K562 (cell line): Measurements from ENCODE around the gene OPRD1. TPM values are rescaled to one million over a fixed set of nuclear protein-coding genes. Genes with fewer than 3 reads are reported as not detected.

Source experiments
- DACH1 ChIP-seq: fragments of 450-650 bp; IDR thresholded peaks from 2 replicates; pipeline ENCODE4 v1.6.1; 2018; ENCODE audit not compliant: partially characterized antibody
- JUNB ChIP-seq: fragments of 450-650 bp; formaldehyde crosslinking; conservative IDR thresholded peaks from 2 replicates; pipeline ENCODE4 v1.4.0; 2020; ENCODE audit warnings: mild to moderate bottlenecking
- KDM4B ChIP-seq, 2 experiments: fragments of 450-650 bp in 1 of 2; sonication (generic) in 1 of 2; IDR thresholded peaks; 2 replicates each; pipeline ENCODE4 v1.6.1; 2016 to 2017; ENCODE audit warnings: borderline replicate concordance in 2 of 2, antibody characterized with exemption in 1 of 2, low read depth in 1 of 2, mild to moderate bottlenecking in 1 of 2
- NR2C1 ChIP-seq, 2 experiments: fragments of 450-650 bp; IDR thresholded peaks; 2 replicates each; pipeline ENCODE4 v1.6.1; 2017; ENCODE audit warnings: mild to moderate bottlenecking in 2 of 2, antibody characterized with exemption in 1 of 2, inconsistent platforms in 1 of 2, missing compliant biosample characterization in 1 of 2, missing genetic modification characterization in 1 of 2
- PBX2 ChIP-seq, 2 experiments: IDR thresholded peaks in 1 of 2; conservative IDR thresholded peaks in 1 of 2; 2 replicates each; pipeline ENCODE4 v1.6.1; 2016; ENCODE audit warnings: low read depth in 2 of 2, mild to moderate bottlenecking in 1 of 2, missing compliant biosample characterization in 1 of 2, missing genetic modification characterization in 1 of 2, moderate library complexity in 1 of 2
- REST ChIP-seq, 2 experiments: fragments of 450-650 bp; formaldehyde crosslinking in 1 of 2; IDR thresholded peaks; 2 replicates each; pipeline versions ENCODE4 v1.4.0 to v1.6.1; 2014 to 2020; ENCODE audit warnings: mild to moderate bottlenecking in 2 of 2, borderline replicate concordance in 1 of 2, low read depth in 1 of 2
- TAF7 ChIP-seq: fragments of 450-650 bp; IDR thresholded peaks from 2 replicates; pipeline ENCODE4 v1.6.1; 2016; ENCODE audit warnings: missing genetic modification characterization, missing compliant biosample characterization
- ZNF561 ChIP-seq: fragments of 450-650 bp; formaldehyde crosslinking; conservative IDR thresholded peaks from 2 replicates; pipeline ENCODE4 v1.4.0; 2020; ENCODE audit warnings: mild to moderate bottlenecking, moderate library complexity
- ZNF766 ChIP-seq: fragments of 200-800 bp; sonication (Bioruptor generic); conservative IDR thresholded peaks from 2 replicates; pipeline ENCODE4 v1.6.1; 2016; ENCODE audit warnings: missing genetic modification characterization, missing compliant biosample characterization
- polyA plus RNA-seq, 8 experiments: library from polyadenylated mRNA; depleted of rRNA in 4 of 8; stranded (reverse) in 5 of 8; unstranded in 3 of 8; fragments of >200 nt; fragmentation: Nextera tagmentation in 2 of 8; fragmentation: Illumina TruSeq in 1 of 8; extraction: Ambion mirVana in 2 of 8; extraction: Trizol in 1 of 8; gene quantifications; 2 replicates each; pipeline versions ENCODE4 v1.2.1 to v1.2.3, GENCODE V29; 2011 to 2014; ENCODE audit warnings: inconsistent platforms in 1 of 8, missing spikeins in 1 of 8
- total RNA-seq, 7 experiments: library from RNA; depleted of rRNA in 6 of 7; stranded (reverse); fragments of >200 nt in 6 of 7; fragmentation: Illumina TruSeq in 2 of 7; extraction: Trizol in 2 of 7; gene quantifications; 2 replicates each; pipeline versions ENCODE4 v1.2.1 to v1.2.3, GENCODE V29; 2011 to 2021; ENCODE audit warnings: low replicate concordance in 1 of 7
- TF ChIP-seq, protein P1 (sequence below), 2 experiments: fragments of 450-650 bp in 1 of 2; IDR thresholded peaks; 2 replicates each; pipeline ENCODE4 v1.6.1; 2011 to 2017; ENCODE audit warnings: low read depth in 2 of 2, antibody characterized with exemption in 1 of 2, borderline replicate concordance in 1 of 2, low read length in 1 of 2, mild to moderate bottlenecking in 1 of 2, mixed read lengths in 1 of 2; ENCODE audit not compliant: control insufficient read depth in 1 of 2

Gene OPRD1
- total and polyA plus RNA-seq, 9 of the 15 experiments (the other 6 are each of a cell fraction or from before 2014, with no cell fraction given): under 0.01 to 0.03 (median under 0.01) TPM; not detected in 6

GRCh38 chr1:28860332-28861073, 48.5 kb downstream of the OPRD1 start (continued):
- TF ChIP-seq KDM4B (IDR thresholded peaks at IDR 0.05; ENCODE audit: borderline replicate concordance in 2 of 2, low read depth in 1 of 2) (no peak), NR2C1 (IDR thresholded peaks at IDR 0.05) (peak; percentile 40; the same call in 1 of the 2 replicates), NR2C1 (tag; IDR thresholded peaks at IDR 0.05) (peak; percentile 55), DACH1 (peak; percentile 42), REST (IDR thresholded peaks at IDR 0.05; ENCODE audit: borderline replicate concordance) (peak; percentile 19; the same call in 1 of the 2 replicates), REST (CRISPR knock-in tag; IDR thresholded peaks at IDR 0.05; ENCODE audit: low read depth) (no peak), TAF7 (no peak), ZNF561 (CRISPR knock-in tag) (no peak), ZNF766 (CRISPR knock-in tag) (no peak), JUNB (CRISPR knock-in tag) (no peak), PBX2 (CRISPR knock-in tag; IDR thresholded peaks at IDR 0.05; ENCODE audit: low read depth) (no peak), PBX2 (tag; conservative IDR thresholded peaks at IDR 0.05; ENCODE audit: low read depth) (peak; percentile 95)
- TF ChIP-seq, protein P1, sequence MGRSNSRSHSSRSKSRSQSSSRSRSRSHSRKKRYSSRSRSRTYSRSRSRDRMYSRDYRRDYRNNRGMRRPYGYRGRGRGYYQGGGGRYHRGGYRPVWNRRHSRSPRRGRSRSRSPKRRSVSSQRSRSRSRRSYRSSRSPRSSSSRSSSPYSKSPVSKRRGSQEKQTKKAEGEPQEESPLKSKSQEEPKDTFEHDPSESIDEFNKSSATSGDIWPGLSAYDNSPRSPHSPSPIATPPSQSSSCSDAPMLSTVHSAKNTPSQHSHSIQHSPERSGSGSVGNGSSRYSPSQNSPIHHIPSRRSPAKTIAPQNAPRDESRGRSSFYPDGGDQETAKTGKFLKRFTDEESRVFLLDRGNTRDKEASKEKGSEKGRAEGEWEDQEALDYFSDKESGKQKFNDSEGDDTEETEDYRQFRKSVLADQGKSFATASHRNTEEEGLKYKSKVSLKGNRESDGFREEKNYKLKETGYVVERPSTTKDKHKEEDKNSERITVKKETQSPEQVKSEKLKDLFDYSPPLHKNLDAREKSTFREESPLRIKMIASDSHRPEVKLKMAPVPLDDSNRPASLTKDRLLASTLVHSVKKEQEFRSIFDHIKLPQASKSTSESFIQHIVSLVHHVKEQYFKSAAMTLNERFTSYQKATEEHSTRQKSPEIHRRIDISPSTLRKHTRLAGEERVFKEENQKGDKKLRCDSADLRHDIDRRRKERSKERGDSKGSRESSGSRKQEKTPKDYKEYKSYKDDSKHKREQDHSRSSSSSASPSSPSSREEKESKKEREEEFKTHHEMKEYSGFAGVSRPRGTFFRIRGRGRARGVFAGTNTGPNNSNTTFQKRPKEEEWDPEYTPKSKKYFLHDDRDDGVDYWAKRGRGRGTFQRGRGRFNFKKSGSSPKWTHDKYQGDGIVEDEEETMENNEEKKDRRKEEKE (IDR thresholded peaks at IDR 0.05; ENCODE audit: borderline replicate concordance in 1 of 2, control insufficient read depth in 1 of 2, low read depth in 2 of 2, low read length in 1 of 2): no peak
